Measurements from ENCODE around the gene FHAD1. TPM values are rescaled to one million over a fixed set of nuclear protein-coding genes. Genes with fewer than 3 reads are reported as not detected.
A peak's percentile ranks its signal among the peaks of the same experiment; 100 is the strongest.

The FHAD1 gene
- total and polyA plus RNA-seq, 2 donors (not counting 3 experiments of a cell fraction or from before 2014, with no cell fraction given), result 0.04 to 0.69 TPM

DNA sequence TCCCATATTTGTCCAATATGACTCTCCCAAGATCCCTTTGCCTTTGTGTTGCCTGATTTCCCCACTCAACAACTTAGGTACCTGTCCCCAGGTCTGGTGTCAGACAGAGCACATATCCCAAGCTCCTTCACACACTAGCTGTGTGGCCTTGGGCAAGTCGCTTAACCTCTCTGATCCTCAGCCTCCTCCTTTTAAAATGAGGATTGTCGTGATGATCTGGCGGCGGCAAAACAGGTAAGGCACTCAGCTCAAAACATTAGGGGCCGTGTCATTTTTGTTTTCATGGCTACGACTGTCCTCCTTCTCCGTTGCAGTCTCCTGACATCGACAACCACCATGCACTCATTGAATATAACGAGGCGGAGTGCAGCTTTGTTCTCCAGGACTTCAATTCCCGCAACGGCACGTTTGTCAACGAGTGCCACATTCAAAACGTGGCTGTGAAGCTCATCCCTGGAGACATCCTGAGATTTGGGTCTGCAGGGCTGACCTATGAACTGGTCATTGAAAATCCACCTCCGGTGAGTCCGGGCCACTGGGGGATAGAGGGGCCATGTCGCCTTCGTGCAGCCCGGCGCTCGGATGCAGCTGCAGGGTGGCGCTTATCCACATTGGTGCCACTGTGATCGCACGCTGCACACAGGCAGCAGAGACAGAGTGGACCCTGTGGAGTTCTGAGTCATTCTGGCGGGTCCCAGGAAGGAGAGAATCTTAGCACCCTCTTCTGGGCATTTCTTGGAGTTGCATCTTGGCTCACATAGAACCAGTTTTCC lies 25.2 kb downstream of the FHAD1 start:
- H3K27me3 ChIP-seq (ENCODE audit: control insufficient read depth in 2 of 2, insufficient read depth in 2 of 2, low read length in 2 of 2), result no peaks in the 10 kb centered on the region
- CTCF ChIA-PET, result interaction anchor here (0.7 to 9.0 kb wide), 17 partner anchors 9 to 164 kb away, joined by 3 to 211 read pairs (median 5); partner anchors contain the start of gene TMEM51
- H3K79me2 ChIP-seq (ENCODE audit: control insufficient read depth, insufficient read depth, low read length), result no peaks in the 10 kb centered on the region
- no TSS peak for BruUV-seq (replicated peaks)
- no peak overlapping the region for H3K4me2 ChIP-seq (ENCODE audit: insufficient read depth, low read length)
- no peak overlapping the region for H3K27ac ChIP-seq (ENCODE audit: insufficient read depth, low read depth, low read length)
- intact Hi-C loops (cut with micrococcal nuclease), result loop anchor here (1.0 kb wide), 7 partner anchors 12 to 144 kb away; no protein-coding TSS in a partner anchor
- no peak overlapping the region for H2AFZ ChIP-seq (ENCODE audit: low read depth, low read length)
- peak; percentile 93 for FAIRE-seq
- dilution Hi-C loops (cut with MboI; ENCODE audit: extremely low pct_ligation_motif_present, low sequenced_read_pairs), result no loop called here
- H3K4me3 ChIP-seq (replicated peaks in 1 of 3; ENCODE audit: insufficient read depth in 1 of 3, low read depth in 1 of 3, low read length in 3 of 3), result no peak overlapping the region
- peak; percentile 72 for DNase-seq (ENCODE audit: low read depth, low spot score)
- H3K9ac ChIP-seq (replicated peaks; ENCODE audit: extremely low read depth, insufficient read depth, low read length), result no peak overlapping the region
- no peaks in the 10 kb centered on the region for H3K4me1 ChIP-seq (ENCODE audit: control insufficient read depth, extremely low read depth, insufficient read depth, low read length)
- H3K9me3 ChIP-seq (replicated peaks; ENCODE audit: control insufficient read depth, insufficient read depth, low read length), result no peaks in the 10 kb centered on the region
- POLR2A ChIA-PET, result interaction anchor here (0.9 kb wide), 1 partner anchor 143 kb away, joined by 4 read pairs; no protein-coding TSS in a partner anchor
- H3K36me3 ChIP-seq (ENCODE audit: control insufficient read depth in 2 of 2, extremely low read depth in 1 of 2, insufficient read depth in 2 of 2, low read length in 2 of 2), result no peaks in the 10 kb centered on the region
- no peaks in the 10 kb centered on the region for H4K20me1 ChIP-seq (replicated peaks; ENCODE audit: control insufficient read depth, extremely low read depth, insufficient read depth, low read length)
- H3K9me1 ChIP-seq (replicated peaks; ENCODE audit: control insufficient read depth, extremely low read depth, insufficient read depth, low read length), result no peaks in the 10 kb centered on the region
- no peak for TF ChIP-seq MAX (IDR thresholded peaks at IDR 0.05; ENCODE audit: insufficient read depth, insufficient read length)
- peak; percentile 76 to 79 for TF ChIP-seq CTCF (IDR thresholded peaks at IDR 0.05; ENCODE audit: extremely low read depth in 1 of 2, insufficient read depth in 1 of 2, low read depth in 1 of 2, low read length in 2 of 2)
- TF ChIP-seq JUN (IDR thresholded peaks at IDR 0.05; ENCODE audit: borderline replicate concordance, insufficient read depth, insufficient read length, low read depth), result peak; percentile 27
- peak; percentile 75 for TF ChIP-seq FOS (IDR thresholded peaks at IDR 0.05; ENCODE audit: borderline replicate concordance, insufficient read depth, low read length)

Data from endothelial cell of umbilical vein (primary cell).